Esophagus squamous epithelium (tissue), 4 donors: ENCODE measurements around the gene CCR2.
A peak's percentile ranks its signal among the peaks of the same experiment; 100 is the strongest.

Source experiments
- CTCF ChIP-seq, 6 experiments: fragments of 450-650 bp in 4 of 6; fragments of 200-600 bp in 2 of 6; sonication (generic) in 2 of 6; IDR thresholded peaks; one replicate each; pipeline ENCODE4 v1.5.1; 2016 to 2019; ENCODE audit warnings: antibody characterized with exemption in 6 of 6, mild to moderate bottlenecking in 4 of 6, moderate library complexity in 4 of 6
- POLR2A ChIP-seq, 4 donors: fragments of 450-650 bp; IDR thresholded peaks; one replicate each; pipeline ENCODE4 v1.6.1; 2017; ENCODE audit warnings: antibody characterized with exemption in 4 of 4, mild to moderate bottlenecking in 4 of 4, moderate library complexity in 3 of 4

DNA sequence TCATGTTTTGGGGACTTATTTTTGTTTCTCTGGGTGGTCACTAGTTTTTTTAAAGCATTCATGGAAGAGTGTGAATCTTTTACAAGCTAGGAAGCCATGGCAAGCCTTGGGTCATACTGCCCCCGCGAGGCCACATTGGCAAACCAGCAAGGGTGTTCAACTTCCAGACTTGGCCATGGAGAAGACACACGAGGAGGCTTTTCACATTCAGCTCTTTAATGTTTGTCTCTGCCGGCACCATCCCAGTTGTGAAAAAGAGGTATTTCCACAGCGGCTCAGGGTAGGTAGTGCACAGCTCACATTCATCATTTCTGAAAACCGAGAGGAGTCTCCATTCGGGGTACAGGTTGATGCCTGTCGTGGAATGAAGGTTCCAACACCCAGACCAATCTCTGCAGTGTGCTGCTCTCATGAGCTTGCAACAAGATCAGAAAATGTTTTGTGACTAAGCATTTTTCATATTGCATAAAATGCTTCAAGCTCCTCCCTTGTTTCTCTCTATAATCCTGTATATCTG lies 24.6 kb downstream of the CCR2 start:
- TF ChIP-seq CTCF (IDR thresholded peaks at IDR 0.05) (peak in 5 of 6 experiments; percentile 47 to 76 (median 59)), POLR2A (IDR thresholded peaks at IDR 0.05) (no peak)
